Activated CD8-positive, alpha-beta memory T cell treated with anti-CD3 and anti-CD28 coated beads, Interleukin-2, amount 10 ng/mL, durations not matched to agents 7 days and 5 days (primary cell): ENCODE measurements around the gene TSFM. TPM values are rescaled to one million over a fixed set of nuclear protein-coding genes. Genes with fewer than 3 reads are reported as not detected.

Source experiments
- ATAC-seq: fragments of 150-1000 bp; cut with Tn5 transposase; one replicate; pipeline ENCODE4 v1.10.0; 2021; ENCODE audit warnings: moderate library complexity
- CTCF ChIA-PET: fragments of 350-600 bp; sonication (Branson Sonifier 250); formaldehyde crosslinking; loops from one replicate; lab custom pipeline; 2021; ENCODE audit warnings: antibody characterized with exemption; lab: Charles Lee
- DNase-seq: peaks from one replicate; pipeline ENCODE4 v3.0.0-alpha.2; 2020
- H3K27ac Mint-ChIP-seq: one replicate; pipeline ENCODE4 v1.8.0; 2021; ENCODE audit warnings: mild to moderate bottlenecking, mixed read lengths
- H3K27me3 Mint-ChIP-seq: one replicate; pipeline ENCODE4 v1.8.0; 2021; ENCODE audit warnings: mixed read lengths
- H3K36me3 Mint-ChIP-seq: one replicate; pipeline ENCODE4 v1.8.0; 2021; ENCODE audit warnings: mild to moderate bottlenecking, mixed read lengths
- H3K4me1 Mint-ChIP-seq: one replicate; pipeline ENCODE4 v1.8.0; 2021; ENCODE audit warnings: mixed read lengths
- H3K4me3 Mint-ChIP-seq: one replicate; pipeline ENCODE4 v1.8.0; 2021; ENCODE audit warnings: mild to moderate bottlenecking, moderate library complexity, mixed read lengths
- H3K9me3 Mint-ChIP-seq: one replicate; pipeline ENCODE4 v1.8.0; 2022; ENCODE audit warnings: low read depth, mixed read lengths
- total RNA-seq, 2 experiments: library from RNA; stranded (reverse); gene quantifications; one replicate each; pipeline ENCODE4 v1.2.3, GENCODE V29; 2021

The TSFM gene
- total RNA-seq, 2 experiments from 2014 or later: 32.2 to 45.8 TPM

GRCh38 chr12:57751788-57752667 lies 30.6 kb upstream of the TSFM start, which contains the start of gene CDK4:
CDK4 (minus strand) TSS chr12:57752310; CDS start chr12:57751717, 593 bp downstream.
- Mint-ChIP-seq H3K36me3 (peaks cover 32% of the 10 kb centered on the region), H3K9me3 (no peaks in the 10 kb centered on the region), H3K4me1 (peaks cover 54% of the 10 kb centered on the region), H3K27ac (peak within 1 kb of the TSS; percentile 87), H3K27me3 (no peaks in the 10 kb centered on the region), H3K4me3 (peak within 1 kb of the TSS; percentile 93)
- CTCF ChIA-PET: interaction anchor here (0.9 to 1.2 kb wide), 2 partner anchors 28 to 31 kb away, joined by 3 read pairs; no protein-coding TSS in a partner anchor
- ATAC-seq (peak; percentile 79), DNase-seq (peak; percentile 100)

GRCh38 chr12:57752668-57753000 lies 30.0 kb upstream of the TSFM start:
- Mint-ChIP-seq H3K27ac (peak overlapping the region; percentile 87), H3K4me3 (peak overlapping the region; percentile 93), H3K27me3 (no peaks in the 10 kb centered on the region), H3K36me3 (peaks cover 28% of the 10 kb centered on the region), H3K9me3 (no peaks in the 10 kb centered on the region), H3K4me1 (peaks cover 55% of the 10 kb centered on the region)
- DNase-seq: no peak
- CTCF ChIA-PET: interaction anchor here (0.9 to 1.2 kb wide), 2 partner anchors 27 to 31 kb away, joined by 3 read pairs; no protein-coding TSS in a partner anchor
- no peak for ATAC-seq

GRCh38 chr12:57753756-57754337 lies 28.7 kb upstream of the TSFM start:
- CTCF ChIA-PET: interaction anchor here (1.1 to 3.5 kb wide), 4 partner anchors 9 to 150 kb away, joined by 4 to 37 read pairs (median 8); partner anchors contain the start of gene TSPAN31
- Mint-ChIP-seq H3K4me3 (peak overlapping the region; percentile 82), H3K27me3 (no peaks in the 10 kb centered on the region), H3K9me3 (no peaks in the 10 kb centered on the region), H3K27ac (peak overlapping the region; percentile 81), H3K36me3 (peaks cover 29% of the 10 kb centered on the region), H3K4me1 (peaks cover 55% of the 10 kb centered on the region)
- DNase-seq: no peak
- no peak for ATAC-seq

GRCh38 chr12:57754411-57755193 lies 28.0 kb upstream of the TSFM start, which contains the start of gene MARCHF9:
MARCHF9 (plus strand) TSS chr12:57755103; CDS start chr12:57755529, 426 bp downstream.
- H3K36me3 Mint-ChIP-seq: peaks cover 25% of the 10 kb centered on the region
- H3K4me1 Mint-ChIP-seq: peaks cover 56% of the 10 kb centered on the region
- peak within 1 kb of the TSS; percentile 81 for H3K27ac Mint-ChIP-seq
- DNase-seq (peak; percentile 90), ATAC-seq (peak; percentile 49)
- peak within 1 kb of the TSS; percentile 82 for H3K4me3 Mint-ChIP-seq
- no peaks in the 10 kb centered on the region for H3K27me3 Mint-ChIP-seq
- CTCF ChIA-PET: interaction anchor here (1.1 to 3.5 kb wide), 5 partner anchors 9 to 149 kb away, joined by 4 to 48 read pairs (median 10); partner anchors contain the start of genes CYP27B1 and TSPAN31
- H3K9me3 Mint-ChIP-seq: no peaks in the 10 kb centered on the region

GRCh38 chr12:57755194-57755453 lies 27.5 kb upstream of the TSFM start:
- H3K4me3 Mint-ChIP-seq: no peak overlapping the region
- H3K27ac Mint-ChIP-seq: no peak overlapping the region
- DNase-seq (no peak), ATAC-seq (no peak)
- H3K27me3 Mint-ChIP-seq: no peaks in the 10 kb centered on the region
- H3K36me3 Mint-ChIP-seq: peaks cover 24% of the 10 kb centered on the region
- CTCF ChIA-PET: interaction anchor here (1.5 to 3.5 kb wide), 4 partner anchors 8 to 149 kb away, joined by 5 to 48 read pairs (median 24); partner anchors contain the start of gene CYP27B1
- peaks cover 55% of the 10 kb centered on the region for H3K4me1 Mint-ChIP-seq
- no peaks in the 10 kb centered on the region for H3K9me3 Mint-ChIP-seq

- Mint-ChIP-seq H3K9me3 (no peaks in the 10 kb centered on the region), H3K27me3 (no peaks in the 10 kb centered on the region), H3K4me3 (peak overlapping the region; percentile 71), H3K36me3 (peaks cover 18% of the 10 kb centered on the region), H3K4me1 (peaks cover 50% of the 10 kb centered on the region), H3K27ac (peak overlapping the region; percentile 75)
- CTCF ChIA-PET: interaction anchor here (1.0 to 3.5 kb wide), 21 partner anchors 7 to 326 kb away, joined by 3 to 48 read pairs (median 6); partner anchors contain the start of genes CYP27B1, EEF1AKMT3, GLI1 and METTL1
- no peak for ATAC-seq
- no peak for DNase-seq
Observed at GRCh38 chr12:57755454-57756372, 26.9 kb upstream of the TSFM start.

GRCh38 chr12:57756406-57757341 lies 25.9 kb upstream of the TSFM start:
- Mint-ChIP-seq H3K27ac (peak overlapping the region; percentile 75), H3K36me3 (peaks cover 14% of the 10 kb centered on the region), H3K27me3 (no peaks in the 10 kb centered on the region), H3K9me3 (no peaks in the 10 kb centered on the region), H3K4me3 (peak overlapping the region; percentile 71), H3K4me1 (peaks cover 41% of the 10 kb centered on the region)
- ATAC-seq (peak; percentile 25), DNase-seq (peak; percentile 81)
- CTCF ChIA-PET: interaction anchor here (0.6 to 3.5 kb wide), 32 partner anchors 8 to 327 kb away, joined by 3 to 48 read pairs (median 5); partner anchors contain the start of genes CYP27B1, EEF1AKMT3, GLI1 and METTL1

- ATAC-seq (no peak), DNase-seq (no peak)
- no peaks in the 10 kb centered on the region for H3K27me3 Mint-ChIP-seq
Observed at GRCh38 chr12:57757771-57758170, 24.8 kb upstream of the TSFM start.

GRCh38 chr12:57758552-57759359 lies 23.8 kb upstream of the TSFM start:
- Mint-ChIP-seq H3K27ac (no peak overlapping the region), H3K4me3 (no peak overlapping the region), H3K4me1 (peaks cover 26% of the 10 kb centered on the region), H3K9me3 (no peaks in the 10 kb centered on the region), H3K27me3 (no peaks in the 10 kb centered on the region), H3K36me3 (peaks cover 22% of the 10 kb centered on the region)
- ATAC-seq (no peak), DNase-seq (no peak)
- CTCF ChIA-PET: interaction anchor here (0.8 to 2.2 kb wide), 14 partner anchors 9 to 175 kb away, joined by 3 to 11 read pairs (median 5); partner anchors contain the start of genes AVIL and EEF1AKMT3

More at GRCh38 chr12:57757771-57758170, 24.8 kb upstream of the TSFM start:
- peaks cover 17% of the 10 kb centered on the region for H3K36me3 Mint-ChIP-seq
- H3K4me1 Mint-ChIP-seq: peaks cover 35% of the 10 kb centered on the region
- CTCF ChIA-PET: interaction anchor here (1.2 to 2.9 kb wide), 5 partner anchors 9 to 45 kb away, joined by 3 to 48 read pairs (median 17); partner anchors contain the start of genes CYP27B1 and TSPAN31
- no peak overlapping the region for H3K27ac Mint-ChIP-seq
- H3K9me3 Mint-ChIP-seq: no peaks in the 10 kb centered on the region
- no peak overlapping the region for H3K4me3 Mint-ChIP-seq

- Mint-ChIP-seq H3K9me3 (no peaks in the 10 kb centered on the region), H3K4me3 (no peak overlapping the region), H3K27me3 (no peaks in the 10 kb centered on the region), H3K4me1 (peaks cover 26% of the 10 kb centered on the region), H3K36me3 (peaks cover 21% of the 10 kb centered on the region), H3K27ac (no peak overlapping the region)
- no peak for ATAC-seq
- CTCF ChIA-PET: interaction anchor here (0.6 to 2.2 kb wide), 24 partner anchors 8 to 447 kb away, joined by 3 to 11 read pairs (median 4); partner anchors contain the start of genes AVIL, EEF1AKMT3, METTL1 and TSFM
- no peak for DNase-seq
Observed at GRCh38 chr12:57759360-57759980, 23.1 kb upstream of the TSFM start.
